HG02884 (cell line): ENCODE results near the gene CELF4.

Experiments used
- ATAC-seq: cut with Tn5 transposase; IDR thresholded peaks from one replicate; pipeline ENCODE4 v1.9.1; 2021; ENCODE audit warnings: mild to moderate bottlenecking, moderate library complexity; ENCODE audit not compliant: unreplicated experiment

The CELF4 gene

GRCh38 chr18:37529296-37529695 lies 36.3 kb downstream of the CELF4 start:
- ATAC-seq, result no peak

DNA sequence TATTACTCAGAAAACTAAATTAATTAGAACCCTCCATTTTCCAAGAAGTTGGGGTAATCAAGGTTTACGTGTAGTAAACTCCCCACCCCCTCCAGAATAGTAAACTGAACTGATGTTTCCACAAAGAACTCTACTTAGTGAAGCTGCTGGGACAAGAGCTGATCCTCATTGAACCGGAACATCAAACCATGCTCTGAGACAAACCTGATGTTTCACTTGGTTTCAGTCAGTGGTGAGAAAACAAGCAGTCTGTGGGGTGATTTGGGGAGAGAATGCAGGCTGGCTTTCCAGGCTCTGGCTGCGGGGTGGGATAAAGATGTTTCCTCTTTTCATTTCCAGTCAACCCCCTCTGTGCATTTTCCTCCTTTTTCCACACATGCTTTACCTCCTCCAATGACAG lies 38.2 kb downstream of the CELF4 start:
- ATAC-seq, result no peak

DNA sequence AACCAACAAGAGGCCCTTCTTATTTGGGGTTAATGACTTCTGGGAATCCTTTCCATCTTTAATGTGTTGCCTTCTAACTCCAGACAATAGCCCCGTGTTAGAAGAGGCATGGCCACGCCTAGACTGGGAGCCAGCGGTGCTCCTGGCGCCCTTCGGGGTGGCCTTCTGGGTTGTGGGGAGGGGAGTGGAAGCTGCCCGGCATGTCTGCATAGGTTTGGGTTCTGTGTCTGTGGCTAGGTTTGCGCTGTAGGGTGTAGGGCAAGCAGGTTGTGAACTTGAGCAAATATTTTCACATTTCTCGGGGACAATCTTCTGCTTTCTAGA lies 40.4 kb downstream of the CELF4 start:
- ATAC-seq, result no peak

GRCh38 chr18:37524498-37525261 lies 40.9 kb downstream of the CELF4 start:
- ATAC-seq, result no peak

DNA sequence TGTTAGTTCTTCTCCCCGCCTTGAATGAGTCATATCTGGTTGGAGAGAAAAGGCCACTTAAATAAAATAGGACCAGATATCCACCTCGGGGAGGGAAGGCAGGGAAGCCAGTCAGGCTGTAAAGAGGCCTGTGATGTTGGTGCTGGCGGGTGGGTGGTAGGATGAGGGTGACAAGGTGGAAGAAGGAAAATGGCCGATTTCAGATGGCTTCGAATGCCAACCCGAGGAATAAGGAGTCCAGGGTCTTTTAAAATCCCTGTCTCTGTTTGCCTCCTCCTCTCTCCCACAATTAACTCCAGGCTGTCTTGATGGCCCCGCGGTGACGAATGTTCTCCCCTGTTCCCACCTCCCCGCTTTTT lies 41.5 kb downstream of the CELF4 start:
- no peak for ATAC-seq

GRCh38 chr18:37521510-37522465 lies 43.8 kb downstream of the CELF4 start:
- no peak for ATAC-seq

DNA sequence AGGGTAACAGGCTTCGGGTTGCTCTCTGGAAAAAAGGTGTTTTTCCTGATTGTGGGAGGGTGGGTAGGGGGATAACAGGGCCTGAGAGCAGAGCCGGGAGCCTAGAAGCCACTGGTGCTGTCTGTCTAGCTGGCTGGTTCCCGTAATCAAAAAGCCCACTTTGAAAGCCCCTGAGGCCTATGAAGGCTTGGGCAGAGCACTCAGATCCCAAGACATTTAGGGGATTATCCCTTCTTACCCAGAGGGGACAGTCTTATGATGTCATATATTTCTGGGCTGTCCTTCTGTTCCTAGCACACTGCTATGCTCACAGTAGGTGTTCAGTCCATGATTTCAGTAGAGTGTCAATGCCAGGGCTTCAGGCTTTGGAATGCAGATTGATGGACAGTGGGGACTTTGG lies 45.1 kb downstream of the CELF4 start:
- ATAC-seq, result no peak

DNA sequence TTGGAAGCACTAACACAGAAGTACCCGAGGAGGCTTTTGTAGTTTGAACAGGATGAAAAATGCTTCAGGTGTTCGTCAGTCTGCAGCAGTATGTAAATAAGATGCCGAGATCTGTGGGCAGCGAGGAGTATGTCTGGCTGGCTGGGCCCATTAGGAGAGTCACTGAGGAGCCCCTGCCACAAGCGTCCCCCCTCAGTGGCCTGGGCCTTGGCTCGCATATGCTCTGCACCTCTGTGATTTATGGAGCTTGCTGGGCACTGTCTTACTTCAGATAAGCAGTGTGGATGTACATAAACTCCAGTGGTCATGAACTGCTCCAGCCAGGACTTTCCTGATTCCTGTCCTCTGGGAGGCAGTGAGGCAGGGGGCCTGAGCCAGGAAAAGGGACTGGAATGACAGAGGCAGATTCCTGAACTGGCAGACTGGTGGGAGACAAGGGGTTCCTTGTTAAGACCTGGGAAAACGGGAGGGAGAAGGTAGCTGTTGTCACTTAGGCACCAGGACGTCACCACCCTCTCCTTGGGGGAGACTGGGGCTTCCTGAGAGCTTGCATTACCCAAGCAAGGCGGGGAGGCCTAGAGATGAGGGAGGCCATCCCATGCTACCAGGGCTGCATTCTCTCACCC lies 46.0 kb downstream of the CELF4 start:
- no peak for ATAC-seq

- ATAC-seq, result no peak
These were observed 49.2 kb downstream of the CELF4 start for GRCh38 chr18:37516361-37516853.

DNA sequence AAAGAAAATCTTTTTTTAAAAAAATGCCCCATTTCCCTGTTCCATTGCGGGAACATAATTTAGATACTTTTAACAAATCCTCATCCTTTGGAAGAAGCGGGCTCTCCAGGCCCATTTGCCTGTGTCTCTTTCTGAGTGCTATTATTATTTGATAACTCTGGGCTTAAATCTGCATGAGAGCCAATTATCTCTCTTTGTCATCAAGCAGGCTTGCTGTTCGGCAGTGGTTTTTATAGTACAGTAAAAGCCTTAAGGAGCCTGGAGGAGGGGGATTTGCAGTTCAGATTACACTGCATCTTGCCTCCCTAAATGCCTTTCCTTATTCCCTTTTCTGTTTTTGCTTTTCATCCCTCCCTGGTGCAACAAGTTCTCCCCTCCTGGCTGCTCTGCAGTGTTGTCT lies 50.6 kb downstream of the CELF4 start:
- ATAC-seq, result no peak

GRCh38 chr18:37512400-37512799 lies 53.2 kb downstream of the CELF4 start:
- no peak for ATAC-seq

- ATAC-seq, result no peak
These were observed 53.8 kb downstream of the CELF4 start for GRCh38 chr18:37511721-37512298.

GRCh38 chr18:37509600-37509999 lies 56.0 kb downstream of the CELF4 start:
- ATAC-seq, result no peak

DNA sequence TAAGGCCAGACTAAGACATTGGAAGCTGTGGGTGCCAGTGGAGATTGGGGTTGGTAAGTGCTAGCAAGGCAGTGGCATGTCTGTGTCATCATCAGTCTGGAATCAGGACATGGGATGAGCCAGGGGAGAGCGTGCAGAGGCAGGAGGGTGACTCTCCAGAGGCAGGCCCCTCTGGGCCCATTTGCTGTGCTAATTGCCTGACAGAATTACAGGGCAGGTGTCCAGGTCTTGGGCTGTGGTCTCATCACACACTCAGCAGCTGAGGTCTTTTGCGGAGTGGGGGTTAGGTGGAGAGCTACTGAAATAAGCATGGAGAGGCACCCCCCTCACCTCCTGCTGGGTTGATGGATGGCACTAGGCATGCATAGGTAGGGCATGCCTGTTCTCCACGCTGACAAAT lies 57.4 kb downstream of the CELF4 start:
- no peak for ATAC-seq

DNA sequence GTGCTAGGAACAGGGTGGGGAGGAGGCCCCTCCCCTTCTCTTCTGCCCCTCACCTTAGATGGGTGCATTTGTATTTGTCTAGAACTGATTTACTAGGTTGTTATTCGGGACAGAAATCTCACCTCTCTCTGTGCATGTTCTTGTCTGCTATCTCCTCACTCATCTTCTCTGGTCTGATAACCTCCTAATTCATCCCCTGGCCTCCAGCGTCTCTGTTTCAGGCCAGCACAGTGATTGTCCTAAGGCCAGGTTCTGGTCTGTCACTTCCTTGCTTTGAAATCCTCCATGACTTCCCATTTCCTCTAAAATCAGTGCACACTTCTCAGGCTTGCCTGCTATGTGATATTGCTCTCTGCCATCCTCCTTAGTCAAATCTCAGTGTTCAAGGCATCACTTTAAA lies 58.4 kb downstream of the CELF4 start:
- no peak for ATAC-seq

DNA sequence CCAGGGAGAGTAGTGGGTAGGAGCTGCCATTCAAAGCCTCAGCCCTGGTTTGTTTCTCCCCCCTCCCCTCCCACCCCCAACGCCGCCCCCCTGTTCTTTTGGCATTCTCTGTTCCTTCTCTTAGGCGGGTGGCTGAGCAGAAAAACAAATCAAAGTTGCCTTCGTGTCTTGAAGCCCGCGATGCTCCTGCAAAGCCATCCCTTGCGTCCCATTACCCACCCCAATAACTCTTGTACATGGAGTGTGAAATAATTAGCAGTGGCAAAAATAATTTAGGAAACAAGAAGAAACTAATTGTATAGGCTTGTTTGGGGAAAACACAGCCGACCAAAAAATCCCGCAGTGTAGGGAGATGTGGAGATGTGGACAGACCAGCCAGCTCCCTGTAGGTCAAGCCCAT lies 59.6 kb downstream of the CELF4 start:
- no peak for ATAC-seq

DNA sequence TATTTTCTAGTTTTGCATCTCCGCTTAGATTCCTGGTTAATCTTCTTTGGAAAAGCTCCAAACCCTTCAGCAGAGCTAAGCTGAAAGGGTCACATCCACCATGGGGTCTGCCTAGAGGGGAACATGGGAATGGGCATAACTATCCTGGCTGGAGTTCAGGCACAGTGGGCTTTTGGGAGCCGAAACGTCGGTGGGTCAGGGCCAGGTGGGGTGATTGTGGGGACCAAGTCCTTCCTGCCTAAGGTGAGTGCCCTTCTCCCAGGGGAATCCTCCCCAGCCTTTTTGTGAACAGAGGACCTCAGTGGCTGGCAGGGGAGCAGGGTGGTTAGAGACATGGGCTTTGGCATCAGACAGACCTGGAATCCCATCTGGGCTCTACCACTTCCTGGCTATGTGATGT lies 60.3 kb downstream of the CELF4 start:
- no peak for ATAC-seq

GRCh38 chr18:37502601-37503000 lies 63.0 kb downstream of the CELF4 start:
- ATAC-seq, result no peak

DNA sequence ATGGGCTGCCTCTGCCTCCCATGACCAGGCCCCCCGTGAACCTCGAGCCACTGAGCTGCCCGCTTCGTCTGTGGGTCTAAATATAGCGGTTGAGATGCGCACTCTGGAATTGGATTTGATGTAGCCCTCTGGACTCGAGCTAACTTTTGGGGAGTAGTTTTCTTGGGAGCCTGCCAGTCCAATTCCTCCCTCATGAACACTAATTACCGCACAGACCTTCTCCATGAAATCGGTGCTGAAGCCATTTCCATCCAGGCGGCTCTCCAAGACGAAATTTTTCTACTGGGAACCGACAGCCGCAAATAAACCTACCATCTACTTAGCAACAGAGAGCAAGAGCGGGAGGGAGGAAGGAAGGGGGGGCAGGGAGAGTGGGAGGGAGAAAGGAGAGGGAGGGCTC lies 63.6 kb downstream of the CELF4 start:
- no peak for ATAC-seq

- no peak for ATAC-seq
These were observed 64.5 kb downstream of the CELF4 start for GRCh38 chr18:37501136-37501535.

GRCh38 chr18:37499913-37500312 lies 65.7 kb downstream of the CELF4 start:
- ATAC-seq, result no peak
